MCF 10A (cell line): Measurements from ENCODE around the gene CDCA4. TPM values are rescaled to one million over a fixed set of nuclear protein-coding genes. Genes with fewer than 3 reads are reported as not detected.

Experiments
- BruUV-seq: library from RNA; stranded (reverse); fragments of 400-500 nt; replicated peaks from 2 replicates; lab custom pipeline; 2021; lab: Mats Ljungman, UMichigan
- CTCF ChIA-PET: fragments of 300-600 bp; sonication (Branson Sonifier 250); formaldehyde crosslinking; extraction: SDS; loops from one replicate; lab custom pipeline; 2021; ENCODE audit warnings: antibody characterized with exemption, inconsistent platforms; lab: Yijun Ruan, JAX
- POLR2A ChIA-PET: fragments of 300-600, 350-650 bp; sonication (Branson Sonifier 250); formaldehyde crosslinking; extraction: SDS; loops from one replicate; lab custom pipeline; 2020; ENCODE audit warnings: antibody characterized with exemption, inconsistent platforms; lab: Yijun Ruan, JAX
- DNase-seq: peaks from one replicate; pipeline ENCODE4 v3.0.0-alpha.2; 2018; ENCODE audit not compliant: unreplicated experiment
- H3K27ac Mint-ChIP-seq: one replicate; pipeline ENCODE4 v1.8.0; 2022; ENCODE audit warnings: mild to moderate bottlenecking, low read depth, mixed read lengths; ENCODE audit not compliant: unreplicated experiment
- H3K27me3 Mint-ChIP-seq: one replicate; pipeline ENCODE4 v1.8.0; 2022; ENCODE audit warnings: mixed read lengths; ENCODE audit not compliant: insufficient read depth, unreplicated experiment
- H3K36me3 Mint-ChIP-seq: one replicate; pipeline ENCODE4 v1.8.0; 2022; ENCODE audit warnings: mild to moderate bottlenecking, moderate library complexity, mixed read lengths; ENCODE audit not compliant: insufficient read depth, unreplicated experiment
- H3K4me1 Mint-ChIP-seq: one replicate; pipeline ENCODE4 v1.8.0; 2022; ENCODE audit warnings: mixed read lengths; ENCODE audit not compliant: insufficient read depth, unreplicated experiment
- H3K4me3 Mint-ChIP-seq: one replicate; pipeline ENCODE4 v1.8.0; 2022; ENCODE audit warnings: mild to moderate bottlenecking, moderate library complexity, mixed read lengths; ENCODE audit not compliant: unreplicated experiment
- H3K9me3 Mint-ChIP-seq: one replicate; pipeline ENCODE4 v1.8.0; 2022; ENCODE audit warnings: mixed read lengths; ENCODE audit not compliant: unreplicated experiment
- intact Hi-C: fragments of 100-400 bp; cut with micrococcal nuclease; formaldehyde crosslinking; loops from 2 replicates; pipeline ENCODE4 v1.14.1; 2022
- total RNA-seq: library from RNA; stranded (reverse); gene quantifications from 2 replicates; pipeline ENCODE4 v1.2.3, GENCODE V29; 2022
- TF ChIP-seq, protein P1 (sequence below): fragments of 200-600 bp; IDR thresholded peaks from one replicate; pipeline ENCODE4 v1.8.0; 2022; ENCODE audit warnings: antibody characterized with exemption, mild to moderate bottlenecking; ENCODE audit not compliant: unreplicated experiment

Gene CDCA4
- total RNA-seq, 1 experiment from 2014 or later: 33.0 TPM

DNA sequence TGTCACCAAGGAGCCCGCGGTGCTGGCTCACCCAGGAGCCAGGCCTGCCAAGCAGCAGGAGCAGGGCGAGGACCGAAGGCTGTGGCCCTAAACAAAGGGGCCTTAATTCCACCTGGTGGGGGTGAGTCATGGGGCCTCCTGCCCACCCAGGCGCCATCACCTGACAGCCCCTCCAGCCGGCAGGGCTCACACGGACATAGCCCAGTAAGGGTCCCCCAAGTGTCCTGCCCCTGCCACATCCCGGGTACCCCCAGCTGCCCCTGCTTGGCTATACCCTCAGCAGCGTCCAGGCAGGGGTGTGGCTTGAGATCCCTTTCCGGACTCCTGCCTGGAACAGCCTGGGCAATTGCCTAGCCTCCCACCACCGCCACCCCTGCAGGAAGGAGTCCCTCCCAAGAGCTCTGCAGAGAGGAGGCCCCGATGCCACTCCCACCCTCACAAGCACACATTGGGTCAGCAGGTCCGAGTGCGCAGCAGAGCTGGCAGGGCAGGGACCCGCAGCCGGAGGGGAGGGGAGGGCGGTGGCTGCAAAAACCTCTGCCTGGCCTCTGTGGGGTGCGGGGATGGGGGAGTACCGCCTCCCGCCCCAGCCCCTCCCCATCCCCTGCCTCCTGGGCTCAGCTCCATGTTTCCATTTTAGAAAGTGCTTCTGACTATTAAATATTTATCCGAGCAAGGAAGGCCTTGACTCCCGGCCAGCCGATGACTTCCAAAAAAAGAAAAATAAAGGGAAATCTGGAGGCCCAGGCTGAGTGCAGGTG, 47.3 kb downstream of the CDCA4 start:
- no TSS peak for BruUV-seq
- TF ChIP-seq, protein P1, sequence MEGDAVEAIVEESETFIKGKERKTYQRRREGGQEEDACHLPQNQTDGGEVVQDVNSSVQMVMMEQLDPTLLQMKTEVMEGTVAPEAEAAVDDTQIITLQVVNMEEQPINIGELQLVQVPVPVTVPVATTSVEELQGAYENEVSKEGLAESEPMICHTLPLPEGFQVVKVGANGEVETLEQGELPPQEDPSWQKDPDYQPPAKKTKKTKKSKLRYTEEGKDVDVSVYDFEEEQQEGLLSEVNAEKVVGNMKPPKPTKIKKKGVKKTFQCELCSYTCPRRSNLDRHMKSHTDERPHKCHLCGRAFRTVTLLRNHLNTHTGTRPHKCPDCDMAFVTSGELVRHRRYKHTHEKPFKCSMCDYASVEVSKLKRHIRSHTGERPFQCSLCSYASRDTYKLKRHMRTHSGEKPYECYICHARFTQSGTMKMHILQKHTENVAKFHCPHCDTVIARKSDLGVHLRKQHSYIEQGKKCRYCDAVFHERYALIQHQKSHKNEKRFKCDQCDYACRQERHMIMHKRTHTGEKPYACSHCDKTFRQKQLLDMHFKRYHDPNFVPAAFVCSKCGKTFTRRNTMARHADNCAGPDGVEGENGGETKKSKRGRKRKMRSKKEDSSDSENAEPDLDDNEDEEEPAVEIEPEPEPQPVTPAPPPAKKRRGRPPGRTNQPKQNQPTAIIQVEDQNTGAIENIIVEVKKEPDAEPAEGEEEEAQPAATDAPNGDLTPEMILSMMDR: no peak
- Mint-ChIP-seq H3K27me3 (no peaks in the 10 kb centered on the region), H3K4me1 (peaks cover 36% of the 10 kb centered on the region), H3K9me3 (no peaks in the 10 kb centered on the region), H3K36me3 (peaks cover 30% of the 10 kb centered on the region), H3K27ac (peak overlapping the region; percentile 99), H3K4me3 (peak overlapping the region; percentile 92)
- DNase-seq: peak; percentile 90
- ChIA-PET CTCF (interaction anchor here (0.6 to 6.5 kb wide), 13 partner anchors 11 to 528 kb away, joined by 3 to 167 read pairs (median 5); partner anchors contain the start of genes CDCA4 and CLBA1), POLR2A (interaction anchor here (0.6 to 11.4 kb wide), 29 partner anchors 11 to 507 kb away, joined by 3 to 636 read pairs (median 5); partner anchors contain the start of genes BRF1, CDCA4, CEP170B and CLBA1)
- intact Hi-C loops: loop anchor here (1.0 to 2.0 kb wide), 2 partner anchors 51 to 113 kb away; no protein-coding TSS in a partner anchor

DNA sequence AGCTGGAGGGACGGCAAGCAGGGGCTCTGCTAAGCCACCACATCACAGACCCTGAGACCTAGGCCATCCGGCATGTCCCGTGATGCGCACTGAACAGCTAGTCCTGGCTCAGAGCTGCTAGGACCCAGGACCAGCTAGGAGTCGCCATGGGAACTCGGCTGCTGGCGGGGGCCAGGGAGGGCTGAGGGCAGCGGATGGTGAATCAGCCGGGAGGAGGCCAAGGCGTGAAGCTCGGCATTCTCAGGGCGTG, 47.8 kb downstream of the CDCA4 start:
- Mint-ChIP-seq H3K27me3 (no peaks in the 10 kb centered on the region), H3K27ac (peak overlapping the region; percentile 99), H3K4me1 (peaks cover 36% of the 10 kb centered on the region), H3K4me3 (peak overlapping the region; percentile 92), H3K9me3 (no peaks in the 10 kb centered on the region), H3K36me3 (peaks cover 35% of the 10 kb centered on the region)
- intact Hi-C loops: loop anchor here (1.0 to 2.0 kb wide), 2 partner anchors 51 to 114 kb away; no protein-coding TSS in a partner anchor
- peak; percentile 97 for DNase-seq
- TF ChIP-seq, protein P1: no peak
- CTCF ChIA-PET: interaction anchor here (0.8 to 6.5 kb wide), 9 partner anchors 11 to 203 kb away, joined by 3 to 167 read pairs (median 5); partner anchors contain the start of gene CDCA4
- POLR2A ChIA-PET: interaction anchor here (0.7 to 11.4 kb wide), 22 partner anchors 11 to 508 kb away, joined by 3 to 636 read pairs (median 6); partner anchors contain the start of genes BRF1, CDCA4, CEP170B and CLBA1
- no TSS peak for BruUV-seq

DNA sequence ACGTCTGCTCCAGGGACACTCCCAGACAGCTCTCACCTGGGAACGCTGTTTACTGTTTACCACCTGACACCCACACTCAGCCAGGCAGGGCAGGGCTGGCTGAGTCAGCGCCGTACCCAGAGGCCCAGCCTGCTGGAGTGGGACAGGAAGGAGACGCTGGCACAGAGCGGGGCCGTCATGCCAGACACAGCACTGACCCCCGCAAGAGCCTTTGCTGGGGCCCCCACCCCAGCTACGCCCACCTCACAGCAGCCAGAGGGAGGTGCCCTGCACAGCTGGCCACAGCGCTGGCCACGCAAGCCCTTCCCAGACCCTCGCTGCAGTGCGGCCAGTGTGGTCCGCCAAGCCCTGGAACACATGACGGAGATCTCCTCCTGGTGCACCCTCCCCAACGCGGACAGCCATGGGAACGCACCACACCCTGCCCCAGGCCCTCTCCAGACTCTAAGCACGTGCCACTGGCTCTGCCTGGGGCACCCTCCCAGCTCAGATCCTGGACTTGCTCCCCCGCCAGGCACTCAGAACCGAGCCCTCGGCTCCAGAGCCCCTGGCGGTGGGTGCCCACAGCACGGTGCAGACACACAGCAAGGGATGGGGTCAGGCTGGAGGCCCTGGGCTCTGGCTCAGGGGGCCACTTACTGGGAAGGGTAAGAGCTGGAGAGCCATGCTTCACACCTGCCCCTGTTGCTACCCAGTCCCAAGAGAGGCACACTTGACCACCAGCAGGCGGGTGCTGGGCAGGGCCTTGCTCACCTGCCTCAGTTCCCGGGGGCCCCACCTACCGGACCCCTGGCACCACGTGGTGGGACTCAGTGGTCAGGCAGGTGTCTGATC, 48.4 kb downstream of the CDCA4 start:
- Mint-ChIP-seq H3K4me3 (peak overlapping the region; percentile 92), H3K27me3 (no peaks in the 10 kb centered on the region), H3K4me1 (peaks cover 36% of the 10 kb centered on the region), H3K36me3 (peaks cover 39% of the 10 kb centered on the region), H3K27ac (peak overlapping the region; percentile 99), H3K9me3 (no peaks in the 10 kb centered on the region)
- ChIA-PET CTCF (interaction anchor here (1.0 to 6.5 kb wide), 7 partner anchors 12 to 202 kb away, joined by 3 to 167 read pairs (median 6); partner anchors contain the start of gene CDCA4), POLR2A (interaction anchor here (0.6 to 11.4 kb wide), 23 partner anchors 10 to 508 kb away, joined by 3 to 636 read pairs (median 5); partner anchors contain the start of genes CDCA4, CEP170B, CLBA1 and PACS2)
- TF ChIP-seq, protein P1: no peak
- no TSS peak for BruUV-seq
- intact Hi-C loops: loop anchor here (1.0 to 2.0 kb wide), 2 partner anchors 52 to 114 kb away; no protein-coding TSS in a partner anchor
- DNase-seq: peak; percentile 94
